GM18867 (cell line): ENCODE measurements around the gene CCDC93.
"Not testable (repeated sequence)": the region's sequence is repeated elsewhere in the genome, so short reads cannot be mapped to it uniquely, and the experiment has no call there.

Experiments used
- ATAC-seq: cut with Tn5 transposase; IDR thresholded peaks from one replicate; pipeline ENCODE4 v1.9.1; 2021; ENCODE audit warnings: mild to moderate bottlenecking, moderate library complexity; ENCODE audit not compliant: unreplicated experiment

The CCDC93 gene

DNA sequence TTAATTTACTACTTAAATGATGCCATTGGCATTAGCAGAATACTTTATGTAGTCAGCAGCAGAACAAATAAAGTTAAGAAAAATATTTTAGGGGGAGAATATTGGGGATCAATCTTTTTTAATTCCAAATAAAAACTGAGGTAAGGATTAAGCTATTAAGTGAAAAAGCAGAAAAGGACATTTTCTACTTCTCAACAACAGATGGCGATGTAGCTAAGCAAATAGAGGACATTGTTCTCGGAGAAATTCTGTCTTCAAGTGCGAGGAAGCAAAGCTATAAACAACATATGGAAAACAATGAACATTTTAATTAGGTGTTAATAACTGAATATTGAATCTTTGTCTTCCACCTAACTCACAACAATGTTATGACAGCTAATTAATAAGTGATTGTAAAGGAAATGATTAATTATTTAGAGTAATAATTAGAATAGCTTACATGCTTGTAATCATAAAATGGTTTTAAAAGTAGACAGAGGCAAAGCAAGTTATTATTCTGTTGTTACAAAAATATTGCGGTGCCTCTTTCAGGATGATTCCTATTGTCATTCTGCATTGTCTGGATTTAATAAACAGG is 32.9 kb upstream of the CCDC93 start:
- ATAC-seq, result peak; percentile 46

- no peak for ATAC-seq
These were observed 31.4 kb upstream of the CCDC93 start for GRCh38 chr2:118045286-118045685.

- ATAC-seq, result no peak
These were observed 31.0 kb upstream of the CCDC93 start for GRCh38 chr2:118044854-118045253.

GRCh38 chr2:118044103-118044716 is 30.3 kb upstream of the CCDC93 start:
- no peak for ATAC-seq

GRCh38 chr2:118040891-118041290 is 27.0 kb upstream of the CCDC93 start:
- ATAC-seq, result peak; percentile 41

- peak; percentile 92 for ATAC-seq
These were observed 18.5 kb upstream of the CCDC93 start for GRCh38 chr2:118032169-118033013.

DNA sequence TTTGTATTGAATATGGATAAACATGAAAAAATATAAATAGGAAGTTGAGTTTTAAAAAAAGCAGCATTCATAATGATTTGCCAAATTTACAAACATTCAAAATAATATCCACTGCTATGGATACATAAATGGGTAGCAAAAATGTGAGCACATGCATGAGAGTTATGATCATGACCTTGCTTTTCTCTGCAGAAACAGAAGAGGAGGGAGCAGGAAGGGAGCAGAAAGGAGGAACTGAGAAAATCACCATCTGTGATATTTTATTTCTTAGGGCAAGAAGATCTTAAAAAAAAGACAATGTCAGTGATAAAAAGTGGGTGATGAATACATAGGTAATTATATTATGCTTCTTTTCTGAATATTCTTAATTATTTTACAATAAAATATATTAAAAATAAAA is 17.7 kb upstream of the CCDC93 start:
- ATAC-seq, result no peak

DNA sequence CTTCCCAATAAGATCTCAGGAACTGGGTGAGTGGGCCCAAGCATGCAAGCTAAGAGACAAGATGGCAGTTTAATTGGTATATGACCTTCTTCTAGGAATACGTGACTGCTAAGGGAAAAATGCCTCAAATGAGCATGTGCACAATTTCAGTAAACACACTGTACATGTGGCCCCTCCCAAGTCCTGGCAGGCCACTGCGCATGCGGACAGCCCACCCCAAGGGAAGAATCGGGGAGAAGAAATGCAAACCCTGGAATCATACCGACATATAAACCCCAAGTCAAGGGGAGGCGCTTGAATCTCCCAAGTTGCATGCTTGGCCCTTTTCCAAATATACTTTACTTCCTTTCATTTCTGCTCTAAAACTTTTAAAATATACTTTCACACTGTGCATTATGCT is 15.2 kb upstream of the CCDC93 start:
- no peak for ATAC-seq

GRCh38 chr2:118021356-118021755 is 7.5 kb upstream of the CCDC93 start:
- no peak for ATAC-seq

DNA sequence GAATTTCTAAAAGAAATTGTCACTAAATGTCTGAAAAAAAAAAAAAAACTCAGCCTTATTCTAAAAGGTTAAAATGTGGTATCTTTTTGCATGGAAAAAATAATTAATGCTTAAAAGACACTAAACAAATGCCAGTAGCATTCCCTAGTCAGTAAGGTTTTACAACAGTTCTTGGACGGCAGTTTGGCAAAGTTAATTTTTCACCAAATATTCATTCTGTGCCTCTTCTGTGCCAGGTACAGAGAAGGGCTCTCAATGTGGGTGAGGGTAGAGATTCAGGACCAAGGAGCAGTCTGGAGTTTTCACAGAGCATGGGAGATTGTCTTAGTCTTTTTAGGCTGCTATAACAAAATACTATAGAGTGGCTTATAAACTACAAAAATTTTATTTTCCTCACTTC is 6.0 kb upstream of the CCDC93 start:
- ATAC-seq, result no peak

DNA sequence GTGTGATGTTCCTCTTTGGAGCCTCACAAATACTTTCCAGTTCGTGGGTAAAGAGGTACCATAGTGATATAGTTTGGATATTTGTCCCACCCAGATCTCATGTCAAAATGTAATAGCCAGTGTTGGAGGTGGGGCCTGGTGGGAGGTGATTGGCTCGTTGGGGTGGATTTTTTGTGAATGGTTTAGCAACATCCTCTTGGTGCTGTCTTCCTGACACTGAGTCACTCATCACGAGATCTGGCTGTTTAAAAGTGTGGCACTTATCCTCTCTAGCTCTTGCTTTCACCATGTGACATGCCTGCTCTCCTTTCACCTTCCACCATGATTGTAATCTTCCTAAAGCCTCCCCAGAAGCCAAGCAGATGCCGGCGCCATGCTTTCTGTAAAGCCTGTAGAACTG is 3.0 kb upstream of the CCDC93 start:
- no peak for ATAC-seq

DNA sequence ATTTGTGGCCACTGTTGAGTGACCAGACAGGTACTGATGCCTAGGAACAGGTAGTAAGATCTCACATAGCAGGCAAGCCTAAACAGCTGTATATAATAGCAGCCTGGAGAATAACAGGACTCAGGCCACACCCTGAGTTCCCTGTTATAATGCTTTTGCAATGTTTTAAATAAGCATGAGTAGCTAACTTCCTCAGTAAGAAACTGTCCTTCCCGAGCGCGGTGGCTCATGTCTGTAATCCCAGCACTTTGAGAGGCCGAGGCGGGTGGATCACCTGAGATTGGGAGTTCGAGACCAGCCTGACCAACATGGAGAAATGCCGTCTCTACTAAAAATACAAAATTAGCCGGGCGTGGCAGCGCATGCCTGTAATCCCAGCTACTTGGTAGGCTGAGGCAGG is 1.9 kb upstream of the CCDC93 start:
- ATAC-seq, result not testable (repeated sequence)

GRCh38 chr2:118014492-118014824 is 588 bp upstream of the CCDC93 start:
- ATAC-seq, result no peak

DNA sequence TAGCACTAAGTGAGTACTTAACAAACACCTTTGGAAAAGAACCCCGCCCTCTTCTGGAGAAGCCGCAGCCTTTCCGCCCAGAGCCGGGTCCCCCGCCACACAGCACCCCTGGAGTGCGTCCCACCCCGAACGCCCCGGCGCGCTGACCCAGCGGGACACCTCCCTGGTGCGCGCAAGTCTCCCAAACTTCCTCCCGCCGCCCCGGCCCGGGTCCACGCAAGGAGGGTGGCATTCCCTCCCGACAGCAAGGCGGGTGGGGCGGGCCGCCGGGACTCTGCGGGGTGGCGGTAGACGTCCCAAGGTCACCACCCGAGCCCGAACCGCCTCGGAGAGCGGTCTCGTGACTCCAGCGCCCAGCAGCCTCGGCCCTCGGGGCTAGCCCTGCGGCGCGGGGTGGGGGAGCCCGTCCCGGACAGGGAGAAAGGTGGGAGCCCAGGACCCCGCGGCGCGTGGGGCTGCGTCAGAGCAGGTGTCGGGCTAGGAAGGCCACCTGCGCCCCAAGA is 598 bp downstream of the CCDC93 start:
- ATAC-seq, result peak; percentile 36

DNA sequence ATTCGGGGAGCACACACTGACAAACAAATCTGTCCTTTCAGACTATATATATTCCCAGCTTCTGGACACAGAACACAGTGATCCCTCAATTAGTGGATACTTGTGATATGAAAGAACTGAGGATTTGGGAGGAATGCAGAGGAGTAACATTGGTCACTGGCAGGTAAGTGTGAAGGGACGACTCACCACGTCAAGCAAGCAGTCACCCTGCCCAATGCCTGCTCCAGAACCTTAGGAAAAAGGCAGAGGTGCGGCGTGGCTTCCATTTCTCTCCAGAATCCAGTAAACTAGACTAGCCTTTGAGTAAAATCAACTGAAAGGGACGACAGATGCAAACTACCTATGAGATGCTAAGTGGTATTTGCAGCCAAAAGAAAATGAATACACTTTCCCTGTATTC is 1.1 kb downstream of the CCDC93 start:
- no peak for ATAC-seq

DNA sequence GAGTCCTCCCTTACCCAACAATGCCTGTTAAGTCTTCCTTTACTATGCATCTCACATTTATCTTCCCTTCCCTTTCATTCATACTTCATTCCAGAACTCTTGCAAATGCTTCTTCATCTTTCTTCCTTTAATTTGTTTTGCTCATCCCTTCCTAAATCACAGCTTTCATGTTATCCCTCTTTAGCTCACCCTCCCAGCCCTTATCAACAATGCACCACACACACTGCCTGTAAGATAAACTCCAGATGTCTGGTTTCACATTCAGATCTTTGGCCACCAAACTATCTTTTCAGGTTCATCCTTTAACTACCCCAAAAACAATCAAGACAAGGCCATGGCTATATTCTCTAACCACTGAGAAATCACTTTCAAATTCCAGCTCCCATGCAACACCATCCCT is 3.4 kb downstream of the CCDC93 start:
- no peak for ATAC-seq

DNA sequence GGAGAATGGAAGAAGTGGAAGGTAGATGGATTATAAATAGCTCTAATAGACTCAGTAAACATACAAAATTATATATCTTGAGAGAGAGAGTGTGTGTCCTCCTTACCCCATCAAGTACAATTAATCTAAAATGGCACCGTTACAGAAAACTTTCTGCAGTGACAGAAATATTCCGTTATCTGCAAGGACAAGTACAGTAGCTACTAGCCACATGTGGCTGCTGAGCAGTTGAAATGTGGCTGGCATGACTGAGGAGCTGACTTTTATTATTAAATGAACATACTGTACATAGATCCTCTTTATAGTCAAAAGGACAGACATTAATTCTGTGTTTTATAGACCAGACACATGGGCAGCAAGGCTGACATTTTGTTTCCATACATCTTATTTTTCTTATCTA is 7.0 kb downstream of the CCDC93 start:
- ATAC-seq, result no peak

DNA sequence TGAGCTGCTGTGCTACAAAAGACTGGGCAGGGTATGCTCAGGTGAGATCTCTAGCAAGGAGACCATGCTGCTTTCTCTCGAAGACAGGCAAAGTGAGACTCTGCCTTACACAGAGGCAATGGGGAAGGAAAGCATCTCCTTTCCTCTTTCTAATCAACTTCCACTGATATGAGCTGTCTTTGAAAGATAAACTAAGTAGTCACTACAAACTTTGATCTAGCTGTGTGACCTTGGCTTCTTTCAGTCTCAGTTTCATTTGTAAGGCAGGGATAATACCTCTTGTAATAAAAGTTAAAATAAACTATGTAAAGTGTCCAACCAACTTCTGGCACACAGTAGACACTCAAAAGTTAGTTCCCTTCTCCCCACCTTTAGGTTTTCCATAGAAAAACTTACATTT is 7.5 kb downstream of the CCDC93 start:
- no peak for ATAC-seq

GRCh38 chr2:118003396-118003824 is 10.5 kb downstream of the CCDC93 start:
- ATAC-seq, result peak; percentile 99

GRCh38 chr2:118000041-118000440 is 13.8 kb downstream of the CCDC93 start:
- no peak for ATAC-seq

GRCh38 chr2:117997872-117998454 is 15.9 kb downstream of the CCDC93 start:
- no peak for ATAC-seq

GRCh38 chr2:117996525-117996924 is 17.3 kb downstream of the CCDC93 start:
- no peak for ATAC-seq
